K562 (cell line): ENCODE data around the gene NELFE. TPM values are rescaled to one million over a fixed set of nuclear protein-coding genes. Genes with fewer than 3 reads are reported as not detected.

Experiments used
- ARID3A ChIP-seq: IDR thresholded peaks from 2 replicates; pipeline ENCODE4 v1.6.1; 2012; ENCODE audit warnings: low read depth, low read length, improper control_type of control experiment, borderline replicate concordance
- E2F3 ChIP-seq: fragments of 250-450 bp; sonication (Bioruptor Pico); IDR thresholded peaks from 2 replicates; pipeline ENCODE4 v1.4.0; 2020; ENCODE audit warnings: mild to moderate bottlenecking
- E2F6 ChIP-seq, 2 experiments: IDR thresholded peaks; 2 replicates each; pipeline ENCODE4 v1.6.1; 2011; ENCODE audit warnings: borderline replicate concordance in 1 of 2, control low read depth in 1 of 2, low read depth in 1 of 2, low read length in 1 of 2, mild to moderate bottlenecking in 1 of 2, mixed read lengths in 1 of 2, moderate library complexity in 1 of 2; ENCODE audit not compliant: insufficient read depth in 1 of 2, insufficient read length in 1 of 2, poor library complexity in 1 of 2, severe bottlenecking in 1 of 2; ENCODE audit errors: extremely low read depth in 1 of 2
- FOS ChIP-seq: IDR thresholded peaks from 3 replicates; pipeline ENCODE4 v1.6.1; 2011; ENCODE audit not compliant: insufficient read length; ENCODE audit errors: extremely low read depth
- FOXA1 ChIP-seq: fragments of 450-650 bp; IDR thresholded peaks from 2 replicates; pipeline ENCODE4 v1.6.1; 2016; ENCODE audit warnings: mild to moderate bottlenecking, borderline replicate concordance
- FOXK2 ChIP-seq, 2 experiments: fragments of 450-650 bp; IDR thresholded peaks in 1 of 2; conservative IDR thresholded peaks in 1 of 2; 2 replicates each; pipeline ENCODE4 v1.6.1; 2016; ENCODE audit warnings: low read depth in 2 of 2, mild to moderate bottlenecking in 1 of 2
- GTF2F1 ChIP-seq: IDR thresholded peaks from 2 replicates; pipeline ENCODE4 v1.6.1; 2011; ENCODE audit warnings: low read depth, low read length, improper control_type of control experiment
- HINFP ChIP-seq: fragments of 450-650 bp; conservative IDR thresholded peaks from 2 replicates; pipeline ENCODE4 v1.6.1; 2016; ENCODE audit warnings: missing genetic modification characterization, low read depth, mild to moderate bottlenecking, control low read depth, missing compliant biosample characterization
- HNRNPLL ChIP-seq: fragments of 200-400 bp; formaldehyde crosslinking; IDR thresholded peaks from 2 replicates; pipeline ENCODE4 v1.6.1; 2017; ENCODE audit warnings: low read length, low read depth, mild to moderate bottlenecking; ENCODE audit not compliant: poor library complexity, severe bottlenecking
- KLF16 ChIP-seq: IDR thresholded peaks from 2 replicates; pipeline ENCODE4 v1.6.1; 2016; ENCODE audit warnings: antibody characterized with exemption
- MCM2 ChIP-seq: fragments of 450-650 bp; IDR thresholded peaks from 2 replicates; pipeline ENCODE4 v1.6.1; 2017; ENCODE audit warnings: low read depth, mild to moderate bottlenecking
- NFATC3 ChIP-seq: fragments of 450-650 bp; IDR thresholded peaks from 2 replicates; pipeline ENCODE4 v1.6.1; 2017; ENCODE audit warnings: mild to moderate bottlenecking
- PRPF4 ChIP-seq: fragments of 200-400 bp; formaldehyde crosslinking; IDR thresholded peaks from one replicate; pipeline ENCODE4 v1.6.1; 2017; ENCODE audit warnings: low read length, low read depth, mild to moderate bottlenecking; ENCODE audit not compliant: insufficient read depth, poor library complexity, severe bottlenecking
- SMAD2 ChIP-seq: fragments of 150-350 bp; IDR thresholded peaks from 2 replicates; pipeline ENCODE4 v1.6.1; 2014; ENCODE audit warnings: low read depth, mild to moderate bottlenecking, low read length
- ZNF197 ChIP-seq: fragments of 200-800 bp; sonication (Bioruptor generic); IDR thresholded peaks from 2 replicates; pipeline ENCODE4 v1.6.1; 2016; ENCODE audit warnings: low read depth, missing genetic modification characterization, missing compliant biosample characterization
- ZNF699 ChIP-seq: fragments of 250-450 bp; sonication (Bioruptor Pico); IDR thresholded peaks from 2 replicates; pipeline ENCODE4 v1.8.0; 2021; ENCODE audit warnings: mild to moderate bottlenecking, moderate library complexity; ENCODE audit not compliant: insufficient replicate concordance
- polyA plus RNA-seq, 8 experiments: library from polyadenylated mRNA; depleted of rRNA in 4 of 8; stranded (reverse) in 5 of 8; unstranded in 3 of 8; fragments of >200 nt; fragmentation: Nextera tagmentation in 2 of 8; fragmentation: Illumina TruSeq in 1 of 8; extraction: Ambion mirVana in 2 of 8; extraction: Trizol in 1 of 8; gene quantifications; 2 replicates each; pipeline versions ENCODE4 v1.2.1 to v1.2.3, GENCODE V29; 2011 to 2014; ENCODE audit warnings: inconsistent platforms in 1 of 8, missing spikeins in 1 of 8
- total RNA-seq, 7 experiments: library from RNA; depleted of rRNA in 6 of 7; stranded (reverse); fragments of >200 nt in 6 of 7; fragmentation: Illumina TruSeq in 2 of 7; extraction: Trizol in 2 of 7; gene quantifications; 2 replicates each; pipeline versions ENCODE4 v1.2.1 to v1.2.3, GENCODE V29; 2011 to 2021; ENCODE audit warnings: low replicate concordance in 1 of 7

Gene NELFE
- total and polyA plus RNA-seq, 9 of the 15 experiments (the other 6 are each of a cell fraction or from before 2014, with no cell fraction given) = 15.2 to 157 (median 91.5) TPM

GRCh38 chr6:31971993-31972708, 13.4 kb upstream of the NELFE start, which contains the start of gene DXO (continued):
- peak; percentile 72 for TF ChIP-seq HNRNPLL
- TF ChIP-seq FOS = no peak
- no peak for TF ChIP-seq ARID3A
- no peak for TF ChIP-seq SMAD2
- no peak for TF ChIP-seq FOXA1
- TF ChIP-seq ZNF197 (CRISPR knock-in tag) = no peak; the same call in 1 of the 2 replicates
- peak; percentile 89 for TF ChIP-seq NFATC3
- no peak for TF ChIP-seq ZNF699 (CRISPR knock-in tag)
- peak; percentile 96 to 97 for TF ChIP-seq E2F6 (IDR thresholded peaks at IDR 0.05; ENCODE audit: borderline replicate concordance in 1 of 2, extremely low read depth in 1 of 2, insufficient read depth in 1 of 2, insufficient read length in 1 of 2, low read depth in 1 of 2, low read length in 1 of 2, poor library complexity in 1 of 2, severe bottlenecking in 1 of 2)
- TF ChIP-seq KLF16 = peak; percentile 27; the same call in 1 of the 2 replicates
- TF ChIP-seq MCM2 = no peak
- peak; percentile 85 for TF ChIP-seq E2F3 (CRISPR knock-in tag)
- peak; percentile 68 for TF ChIP-seq GTF2F1
- TF ChIP-seq FOXK2 (conservative IDR thresholded peaks at IDR 0.05 in 1 of 2, IDR thresholded peaks at IDR 0.05 in 1 of 2; ENCODE audit: low read depth in 2 of 2) = peak; percentile 93 to 96
- no peak for TF ChIP-seq PRPF4
- no peak for TF ChIP-seq HINFP (tag)
